ENCODE data around the gene RALGAPA2. TPM values are rescaled to one million over a fixed set of nuclear protein-coding genes. Genes with fewer than 3 reads are reported as not detected.

RALGAPA2 gene
- total RNA-seq, 2 experiments from 2014 or later, result 21.8 to 22.8 TPM

DNA sequence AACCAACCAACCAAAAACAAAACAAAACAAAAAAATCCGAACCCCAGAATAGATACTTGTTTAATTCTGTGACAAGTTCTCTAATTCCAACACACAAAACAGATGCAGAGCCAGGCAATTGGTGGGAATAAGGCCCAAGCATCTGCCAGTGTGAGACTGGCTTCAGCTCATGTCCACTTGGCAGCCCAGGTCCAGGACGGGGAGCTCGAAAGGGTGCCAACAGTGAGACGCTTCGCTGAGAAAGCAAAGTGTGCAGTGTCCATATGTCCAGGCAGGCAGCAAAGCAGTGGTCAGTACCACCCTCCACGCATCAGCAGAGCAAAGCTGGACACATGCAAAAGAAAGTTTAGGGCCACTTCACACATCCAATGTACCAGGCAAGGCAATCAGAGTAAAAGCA, 102.9 kb downstream of the RALGAPA2 start:
- ChIA-PET CTCF (interaction anchor here (1.0 kb wide), 1 partner anchor 16 kb away, joined by 3 read pairs; no protein-coding TSS in a partner anchor), POLR2A (no interaction called here)
- H3K9me3 Mint-ChIP-seq (ENCODE audit: insufficient read depth), result no peaks in the 10 kb centered on the region
- no peak for DNase-seq
- H3K27ac Mint-ChIP-seq, result no peak overlapping the region
- H3K4me3 Mint-ChIP-seq, result no peak overlapping the region
- peaks cover 13% of the 10 kb centered on the region for H3K36me3 Mint-ChIP-seq (ENCODE audit: low read depth)
- ATAC-seq, result no peak
- no peaks in the 10 kb centered on the region for H3K27me3 Mint-ChIP-seq (ENCODE audit: low read depth)
- H3K4me1 Mint-ChIP-seq (ENCODE audit: low read depth), result no peaks in the 10 kb centered on the region

- H3K4me3 Mint-ChIP-seq, result no peak overlapping the region
- no peaks in the 10 kb centered on the region for H3K27me3 Mint-ChIP-seq (ENCODE audit: low read depth)
- H3K4me1 Mint-ChIP-seq (ENCODE audit: low read depth), result peaks cover 5% of the 10 kb centered on the region
- no peak overlapping the region for H3K27ac Mint-ChIP-seq
- ChIA-PET CTCF (interaction anchor here (1.0 kb wide), 1 partner anchor 16 kb away, joined by 3 read pairs; no protein-coding TSS in a partner anchor), POLR2A (no interaction called here)
- peaks cover 9% of the 10 kb centered on the region for H3K36me3 Mint-ChIP-seq (ENCODE audit: low read depth)
- no peaks in the 10 kb centered on the region for H3K9me3 Mint-ChIP-seq (ENCODE audit: insufficient read depth)
- no peak for DNase-seq
- no peak for ATAC-seq
These were observed 103.8 kb downstream of the RALGAPA2 start for GRCh38 chr20:20608641-20609040.

DNA sequence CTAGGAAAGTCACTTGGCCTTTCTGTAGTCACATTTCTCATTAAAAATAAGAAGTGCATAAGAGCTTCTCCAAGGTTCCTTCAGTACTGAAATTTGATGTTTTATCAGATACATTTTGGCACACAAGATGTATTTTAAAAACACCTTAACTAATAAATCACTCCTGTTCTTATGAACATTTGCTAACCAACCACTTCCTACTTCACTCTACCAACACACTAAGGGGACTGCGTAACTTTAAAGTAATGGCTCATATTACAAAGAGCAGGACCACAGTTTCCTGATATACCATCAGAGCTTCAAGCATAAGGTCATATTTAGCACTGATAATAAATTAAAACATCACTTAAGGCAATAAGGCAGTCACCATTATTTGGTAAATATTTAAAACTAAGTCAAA, 104.4 kb downstream of the RALGAPA2 start:
- no peak for DNase-seq
- Mint-ChIP-seq H3K9me3 (ENCODE audit: insufficient read depth) (no peaks in the 10 kb centered on the region), H3K4me3 (no peak overlapping the region), H3K27me3 (ENCODE audit: low read depth) (no peaks in the 10 kb centered on the region), H3K4me1 (ENCODE audit: low read depth) (peaks cover 10% of the 10 kb centered on the region), H3K27ac (no peak overlapping the region), H3K36me3 (ENCODE audit: low read depth) (peaks cover 5% of the 10 kb centered on the region)
- ChIA-PET POLR2A (no interaction called here), CTCF (no interaction called here)
- no peak for ATAC-seq

- Mint-ChIP-seq H3K4me3 (no peak overlapping the region), H3K4me1 (ENCODE audit: low read depth) (peaks cover 18% of the 10 kb centered on the region), H3K27ac (no peak overlapping the region), H3K27me3 (ENCODE audit: low read depth) (no peaks in the 10 kb centered on the region), H3K36me3 (ENCODE audit: low read depth) (peaks cover 5% of the 10 kb centered on the region), H3K9me3 (ENCODE audit: insufficient read depth) (no peaks in the 10 kb centered on the region)
- POLR2A ChIA-PET, result no interaction called here
- CTCF ChIA-PET, result no interaction called here
- no peak for DNase-seq
- no peak for ATAC-seq
These were observed 105.6 kb downstream of the RALGAPA2 start for GRCh38 chr20:20606881-20607280.

GRCh38 chr20:20606050-20606449, 106.4 kb downstream of the RALGAPA2 start:
- Mint-ChIP-seq H3K27me3 (ENCODE audit: low read depth) (no peaks in the 10 kb centered on the region), H3K4me1 (ENCODE audit: low read depth) (peaks cover 18% of the 10 kb centered on the region), H3K9me3 (ENCODE audit: insufficient read depth) (no peaks in the 10 kb centered on the region), H3K4me3 (no peak overlapping the region), H3K27ac (no peak overlapping the region), H3K36me3 (ENCODE audit: low read depth) (peaks cover 8% of the 10 kb centered on the region)
- POLR2A ChIA-PET, result interaction anchor here (1.1 kb wide), 1 partner anchor 104 kb away, joined by 3 read pairs; no protein-coding TSS in a partner anchor
- CTCF ChIA-PET, result no interaction called here
- ATAC-seq (no peak), DNase-seq (no peak)

DNA sequence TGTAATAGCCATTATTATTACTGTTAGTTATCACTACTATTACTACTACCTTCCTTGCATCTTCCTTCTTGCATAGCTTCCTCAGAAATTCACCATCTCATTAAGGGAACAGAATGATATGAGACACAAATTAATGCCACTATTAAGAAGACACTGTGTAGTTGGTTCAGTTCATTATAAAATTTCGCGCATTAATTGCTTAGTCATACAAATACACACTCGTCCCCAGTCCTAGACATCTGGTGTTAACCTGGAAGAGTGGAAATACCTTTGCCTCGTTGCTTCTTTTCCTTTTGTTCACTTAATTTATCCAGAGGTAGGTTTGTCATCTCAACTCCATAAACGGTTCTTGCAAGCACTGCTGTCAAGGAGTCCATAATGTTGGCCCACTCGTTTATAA, 107.5 kb downstream of the RALGAPA2 start:
- ChIA-PET CTCF (interaction anchor here (0.8 to 2.4 kb wide), 3 partner anchors 8 to 11 kb away, joined by 3 to 20 read pairs (median 4); no protein-coding TSS in a partner anchor), POLR2A (no interaction called here)
- Mint-ChIP-seq H3K27ac (no peak overlapping the region), H3K36me3 (ENCODE audit: low read depth) (peaks cover 10% of the 10 kb centered on the region), H3K4me1 (ENCODE audit: low read depth) (peaks cover 18% of the 10 kb centered on the region), H3K9me3 (ENCODE audit: insufficient read depth) (no peaks in the 10 kb centered on the region), H3K27me3 (ENCODE audit: low read depth) (no peaks in the 10 kb centered on the region), H3K4me3 (no peak overlapping the region)
- DNase-seq (no peak), ATAC-seq (no peak)

- Mint-ChIP-seq H3K27ac (no peak overlapping the region), H3K4me3 (no peak overlapping the region), H3K4me1 (ENCODE audit: low read depth) (peaks cover 18% of the 10 kb centered on the region), H3K9me3 (ENCODE audit: insufficient read depth) (no peaks in the 10 kb centered on the region), H3K36me3 (ENCODE audit: low read depth) (peaks cover 10% of the 10 kb centered on the region), H3K27me3 (ENCODE audit: low read depth) (no peaks in the 10 kb centered on the region)
- ATAC-seq, result no peak
- POLR2A ChIA-PET, result no interaction called here
- DNase-seq, result no peak
- CTCF ChIA-PET, result interaction anchor here (0.8 to 2.4 kb wide), 3 partner anchors 8 to 10 kb away, joined by 3 to 20 read pairs (median 4); no protein-coding TSS in a partner anchor
These were observed 108.1 kb downstream of the RALGAPA2 start for GRCh38 chr20:20604357-20604756.

DNA sequence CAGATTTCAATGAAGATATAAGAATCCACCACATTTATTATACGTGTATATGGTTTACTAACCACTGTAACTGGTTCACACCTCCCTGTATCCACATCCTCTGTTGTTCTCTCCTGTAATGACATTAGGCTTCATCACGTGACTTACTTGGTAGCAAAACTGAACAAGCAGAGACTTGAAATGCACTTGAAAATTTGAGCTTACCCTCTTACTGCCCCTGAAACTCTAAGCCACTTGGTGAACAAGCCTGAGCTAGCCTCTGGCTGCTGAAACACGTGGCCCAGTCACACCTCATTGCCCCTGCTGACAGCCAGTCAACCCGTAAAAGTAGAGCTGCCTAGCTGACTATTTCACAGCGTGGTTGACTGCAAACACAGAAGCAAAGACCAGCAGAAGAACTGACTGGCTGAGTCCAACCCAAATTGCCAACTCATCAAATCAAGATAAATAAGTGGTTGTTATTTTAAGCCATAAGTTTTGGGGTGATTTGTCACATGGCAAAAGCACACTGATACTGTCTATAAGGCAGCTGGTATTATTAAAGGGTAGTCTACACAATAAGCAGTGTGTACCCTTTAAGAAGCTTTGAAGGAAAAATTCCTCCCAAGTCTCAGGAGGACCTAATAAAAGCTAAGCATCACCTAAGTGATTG, 109.0 kb downstream of the RALGAPA2 start:
- Mint-ChIP-seq H3K9me3 (ENCODE audit: insufficient read depth) (no peaks in the 10 kb centered on the region), H3K4me1 (ENCODE audit: low read depth) (peaks cover 18% of the 10 kb centered on the region), H3K36me3 (ENCODE audit: low read depth) (peaks cover 10% of the 10 kb centered on the region), H3K27me3 (ENCODE audit: low read depth) (no peaks in the 10 kb centered on the region), H3K4me3 (no peak overlapping the region), H3K27ac (peak overlapping the region; percentile 64)
- ChIA-PET CTCF (interaction anchor here (1.3 to 2.4 kb wide), 2 partner anchors 10 kb away, joined by 4 to 20 read pairs; no protein-coding TSS in a partner anchor), POLR2A (no interaction called here)
- DNase-seq (peak; percentile 35), ATAC-seq (peak; percentile 55)

DNA sequence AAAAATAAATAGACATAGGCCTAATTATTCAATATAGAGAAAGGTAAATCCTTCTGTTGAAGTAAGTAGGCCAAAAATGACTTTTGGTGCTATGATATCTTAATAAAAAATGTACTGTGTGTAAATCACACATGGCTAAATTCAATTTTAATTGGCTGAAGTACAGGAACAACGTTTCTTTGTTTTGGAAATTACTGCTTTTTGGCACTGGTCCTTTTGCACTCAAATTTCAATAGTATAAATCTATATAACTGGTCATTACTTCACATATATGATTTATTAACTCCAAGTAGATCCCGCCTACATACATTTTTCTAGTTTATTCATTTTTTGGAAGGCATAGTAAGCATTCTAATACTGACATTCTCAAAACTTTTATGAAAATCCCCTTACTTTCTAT, 114.5 kb downstream of the RALGAPA2 start:
- DNase-seq (no peak), ATAC-seq (no peak)
- Mint-ChIP-seq H3K27me3 (ENCODE audit: low read depth) (no peaks in the 10 kb centered on the region), H3K4me1 (ENCODE audit: low read depth) (peaks cover 7% of the 10 kb centered on the region), H3K4me3 (no peak overlapping the region), H3K9me3 (ENCODE audit: insufficient read depth) (no peaks in the 10 kb centered on the region), H3K27ac (no peak overlapping the region), H3K36me3 (ENCODE audit: low read depth) (peaks cover 5% of the 10 kb centered on the region)
- ChIA-PET CTCF (no interaction called here), POLR2A (no interaction called here)

- no peak for ATAC-seq
These were observed 118.3 kb downstream of the RALGAPA2 start for GRCh38 chr20:20594171-20594530.

DNA sequence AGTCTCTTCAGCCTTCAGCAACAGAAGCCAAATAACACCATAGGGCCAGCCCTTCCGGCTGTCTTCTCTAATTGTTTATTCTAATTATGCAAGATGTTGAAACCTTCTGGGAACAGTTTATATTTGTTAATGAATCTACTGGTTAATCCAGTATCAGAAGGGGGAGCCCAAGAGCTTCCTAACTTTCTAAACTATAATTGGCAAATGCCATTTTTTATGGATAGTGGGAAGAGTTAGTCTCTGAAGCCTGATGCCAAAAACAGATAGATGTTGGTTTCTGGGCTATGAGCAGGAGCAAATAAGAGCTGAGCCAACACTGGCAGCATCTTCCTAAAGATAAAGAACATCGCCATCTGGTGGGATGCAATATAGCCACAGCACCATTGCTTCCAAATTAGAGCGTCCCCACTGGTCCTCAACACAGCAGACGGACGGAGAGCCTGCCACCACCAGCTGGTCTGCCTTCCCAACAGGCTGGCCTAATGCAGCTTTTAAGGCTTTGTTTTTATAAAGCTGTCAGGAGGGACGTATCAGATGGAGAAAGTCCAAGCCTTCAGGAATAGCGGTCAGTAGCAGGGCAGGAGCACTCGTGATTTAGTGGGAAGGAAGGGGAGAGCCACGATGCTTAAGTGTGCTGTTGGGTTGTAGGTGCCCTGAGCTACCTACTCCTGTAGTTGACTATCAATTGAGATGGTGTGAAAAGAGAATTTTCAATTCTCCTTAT, 118.8 kb downstream of the RALGAPA2 start:
- no peaks in the 10 kb centered on the region for H3K9me3 Mint-ChIP-seq (ENCODE audit: insufficient read depth)
- no peak for ATAC-seq
- no peaks in the 10 kb centered on the region for H3K4me1 Mint-ChIP-seq (ENCODE audit: low read depth)
- H3K27me3 Mint-ChIP-seq (ENCODE audit: low read depth), result no peaks in the 10 kb centered on the region
- peak; percentile 26 for DNase-seq
- no peak overlapping the region for H3K4me3 Mint-ChIP-seq
- ChIA-PET POLR2A (no interaction called here), CTCF (interaction anchor here (0.7 to 3.7 kb wide), 19 partner anchors 9 to 578 kb away, joined by 3 to 20 read pairs (median 5); partner anchors contain the start of genes CFAP61 and CRNKL1)
- H3K27ac Mint-ChIP-seq, result no peak overlapping the region
- H3K36me3 Mint-ChIP-seq (ENCODE audit: low read depth), result peaks cover 6% of the 10 kb centered on the region

More at GRCh38 chr20:20594171-20594530, 118.3 kb downstream of the RALGAPA2 start:
- Mint-ChIP-seq H3K4me3 (no peak overlapping the region), H3K27ac (no peak overlapping the region), H3K9me3 (ENCODE audit: insufficient read depth) (no peaks in the 10 kb centered on the region), H3K36me3 (ENCODE audit: low read depth) (peaks cover 6% of the 10 kb centered on the region), H3K4me1 (ENCODE audit: low read depth) (no peaks in the 10 kb centered on the region), H3K27me3 (ENCODE audit: low read depth) (no peaks in the 10 kb centered on the region)
- ChIA-PET POLR2A (no interaction called here), CTCF (interaction anchor here (0.7 to 3.7 kb wide), 14 partner anchors 9 to 579 kb away, joined by 3 to 20 read pairs (median 6); partner anchors contain the start of genes CFAP61 and CRNKL1)
- DNase-seq, result no peak

DNA sequence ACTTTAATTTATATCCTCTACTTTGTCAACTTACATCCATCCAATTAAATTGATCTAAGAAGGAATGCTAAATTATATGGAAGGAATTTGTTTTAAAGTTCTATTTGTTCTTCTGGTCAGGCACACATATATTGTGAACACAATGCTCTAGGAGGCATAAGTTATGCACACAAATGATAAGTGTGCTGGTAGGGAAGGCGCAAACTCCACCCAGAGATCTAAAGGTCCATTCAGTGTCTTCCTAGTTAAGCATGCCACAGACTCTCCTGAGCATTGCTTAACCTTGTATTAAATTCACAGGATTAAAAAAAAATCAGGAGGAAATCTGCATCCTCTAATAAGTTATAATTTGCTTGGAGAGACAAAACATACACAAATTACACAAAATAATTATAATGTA, 127.3 kb downstream of the RALGAPA2 start:
- CTCF ChIA-PET, result interaction anchor here (2.2 kb wide), 1 partner anchor 9 kb away, joined by 6 read pairs; no protein-coding TSS in a partner anchor
- H3K36me3 Mint-ChIP-seq (ENCODE audit: low read depth), result peaks cover 34% of the 10 kb centered on the region
- no peaks in the 10 kb centered on the region for H3K9me3 Mint-ChIP-seq (ENCODE audit: insufficient read depth)
- H3K4me3 Mint-ChIP-seq, result no peak overlapping the region
- H3K4me1 Mint-ChIP-seq (ENCODE audit: low read depth), result peaks cover 9% of the 10 kb centered on the region
- DNase-seq (no peak), ATAC-seq (no peak)
- POLR2A ChIA-PET, result no interaction called here
- H3K27me3 Mint-ChIP-seq (ENCODE audit: low read depth), result no peaks in the 10 kb centered on the region
- no peak overlapping the region for H3K27ac Mint-ChIP-seq
